GM20431 (cell line): ENCODE data around the gene ATP8A1.

Source experiments
- in situ Hi-C: fragments of 300-500 bp; cut with MseI, MboI; formaldehyde crosslinking; loops from one replicate; pipeline ENCODE4 v1.15.0; 2020; ENCODE audit warnings: low sequenced_read_pairs; ENCODE audit not compliant: unreplicated experiment

The ATP8A1 gene

GRCh38 chr4:42628740-42629139 is 28.2 kb downstream of the ATP8A1 start:
- in situ Hi-C loops = no loop called here

- in situ Hi-C loops = no loop called here
These were observed 28.8 kb downstream of the ATP8A1 start for GRCh38 chr4:42627885-42628646.

- in situ Hi-C loops = no loop called here
These were observed 30.2 kb downstream of the ATP8A1 start for GRCh38 chr4:42626629-42627146.

- in situ Hi-C loops = no loop called here
These were observed 31.6 kb downstream of the ATP8A1 start for GRCh38 chr4:42625329-42625728.

GRCh38 chr4:42624551-42624950 is 32.4 kb downstream of the ATP8A1 start:
- in situ Hi-C loops = no loop called here

GRCh38 chr4:42618023-42618422 is 38.9 kb downstream of the ATP8A1 start:
- in situ Hi-C loops = no loop called here

DNA sequence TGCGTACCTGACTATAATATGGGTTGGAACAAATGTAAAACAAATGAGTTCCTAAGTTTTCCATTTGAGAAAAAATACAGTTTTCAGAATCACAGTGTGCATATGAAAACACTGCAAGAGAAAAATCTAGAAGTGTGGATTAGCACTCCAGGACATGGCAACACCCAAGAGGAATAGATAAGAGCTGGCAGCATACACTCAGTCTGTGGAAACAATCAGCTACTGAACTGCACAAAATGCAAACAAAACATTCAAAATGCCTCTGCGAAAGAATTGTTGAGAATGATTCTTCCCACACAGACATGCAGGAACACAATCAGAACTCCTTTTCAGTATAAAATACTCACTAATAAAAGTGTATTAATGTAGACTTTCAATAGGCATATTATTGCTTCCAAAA is 39.9 kb downstream of the ATP8A1 start:
- in situ Hi-C loops = no loop called here

GRCh38 chr4:42616572-42616971 is 40.3 kb downstream of the ATP8A1 start:
- in situ Hi-C loops = no loop called here

- in situ Hi-C loops = no loop called here
These were observed 41.7 kb downstream of the ATP8A1 start for GRCh38 chr4:42615131-42615763.

GRCh38 chr4:42612898-42613297 is 44.0 kb downstream of the ATP8A1 start:
- in situ Hi-C loops = no loop called here

DNA sequence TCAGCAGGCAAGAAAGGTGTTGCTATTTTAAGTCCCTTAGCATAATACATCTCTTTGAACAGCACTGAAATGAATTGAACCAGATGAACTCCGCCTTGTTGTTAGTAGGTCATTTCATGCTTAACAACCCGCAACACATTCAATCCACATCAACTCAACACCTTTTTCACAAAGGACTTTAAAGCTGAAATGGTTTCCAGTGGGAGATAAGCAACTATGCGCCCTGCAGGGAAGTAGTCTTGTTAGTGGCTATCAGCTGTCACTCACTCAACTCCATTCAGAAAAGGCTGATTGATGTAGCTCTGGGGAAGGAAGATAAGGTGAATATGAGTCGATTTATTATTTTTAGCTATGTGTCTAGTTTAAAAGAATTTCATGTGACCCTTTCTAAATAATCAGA is 46.0 kb downstream of the ATP8A1 start:
- in situ Hi-C loops = no loop called here

DNA sequence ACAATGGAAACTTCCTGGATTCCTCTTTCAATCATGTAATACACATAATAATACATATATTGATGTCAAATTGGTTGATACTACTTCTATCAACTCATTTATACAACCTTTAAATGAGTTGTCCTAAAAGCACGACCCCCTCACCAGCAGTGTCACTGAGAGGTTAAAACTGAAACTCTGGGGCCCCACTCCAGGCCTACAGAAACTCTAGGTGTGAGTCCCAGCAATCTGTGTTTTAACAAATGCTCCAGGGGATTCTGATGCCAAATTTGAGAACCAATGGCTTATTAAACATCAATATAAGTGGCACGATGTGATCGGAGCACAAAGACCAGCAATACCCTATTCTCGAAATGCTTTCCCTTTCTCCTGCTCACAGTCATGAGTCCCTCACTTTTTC is 47.9 kb downstream of the ATP8A1 start:
- in situ Hi-C loops = no loop called here

DNA sequence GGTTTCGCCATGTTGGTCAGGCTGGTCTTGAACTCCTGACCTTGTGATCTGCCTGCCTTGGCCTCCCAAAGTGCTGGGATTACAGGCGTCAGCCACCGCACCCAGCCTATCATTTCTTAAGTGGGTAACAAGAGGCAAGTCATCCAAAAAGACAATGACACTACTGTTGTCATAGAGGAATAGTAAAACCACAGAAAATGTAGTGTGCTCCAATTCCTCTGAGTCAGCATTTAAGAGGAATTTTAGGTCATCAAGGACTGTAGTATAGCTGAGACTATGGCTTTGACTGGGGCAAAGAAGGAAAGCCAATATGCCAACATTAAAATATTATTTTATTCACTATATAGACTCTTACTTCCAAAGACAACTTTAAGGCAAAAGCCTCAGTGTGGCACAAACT is 48.4 kb downstream of the ATP8A1 start:
- in situ Hi-C loops = no loop called here

- in situ Hi-C loops = no loop called here
These were observed 49.7 kb downstream of the ATP8A1 start for GRCh38 chr4:42607011-42607726.

GRCh38 chr4:42605264-42605663 is 51.6 kb downstream of the ATP8A1 start:
- in situ Hi-C loops = no loop called here

DNA sequence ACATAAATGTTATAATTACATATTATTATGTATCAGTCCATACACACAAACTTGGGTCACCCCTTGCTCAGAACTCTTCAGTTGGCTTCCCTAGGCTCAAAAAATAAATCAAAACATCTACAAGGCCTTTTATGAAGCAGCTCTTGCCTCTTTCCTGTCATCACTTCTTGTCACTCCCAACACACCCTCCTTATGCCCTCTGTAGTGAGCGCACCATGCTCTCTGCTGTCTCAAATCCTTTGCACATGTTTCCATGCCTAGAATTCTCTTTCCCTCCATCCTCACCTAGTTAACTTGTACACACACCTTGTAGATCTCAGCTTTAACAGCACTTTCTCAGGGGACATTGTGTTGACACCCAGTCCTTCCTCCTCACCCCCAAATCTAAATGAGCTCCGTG is 53.0 kb downstream of the ATP8A1 start:
- in situ Hi-C loops = no loop called here

GRCh38 chr4:42600578-42600977 is 56.3 kb downstream of the ATP8A1 start:
- in situ Hi-C loops = no loop called here

DNA sequence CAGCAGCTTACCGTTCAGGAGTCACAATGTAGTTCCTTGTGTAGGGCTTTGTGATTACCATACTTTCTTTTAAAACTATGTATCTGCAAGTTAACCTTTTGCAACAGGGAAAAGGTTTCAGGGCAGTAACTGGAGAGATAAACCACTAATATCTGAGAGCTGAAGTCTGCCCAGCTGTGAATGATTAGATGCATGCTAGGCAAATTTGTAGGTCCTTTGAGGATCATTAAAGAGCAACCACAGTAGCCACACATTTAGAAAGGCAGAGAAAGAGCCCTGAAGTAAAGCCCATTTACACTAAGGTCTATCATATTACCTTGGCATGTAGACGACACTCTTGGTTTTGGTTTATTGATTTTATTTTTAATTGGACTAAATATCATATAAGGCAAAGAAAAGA is 60.0 kb downstream of the ATP8A1 start:
- in situ Hi-C loops = no loop called here

DNA sequence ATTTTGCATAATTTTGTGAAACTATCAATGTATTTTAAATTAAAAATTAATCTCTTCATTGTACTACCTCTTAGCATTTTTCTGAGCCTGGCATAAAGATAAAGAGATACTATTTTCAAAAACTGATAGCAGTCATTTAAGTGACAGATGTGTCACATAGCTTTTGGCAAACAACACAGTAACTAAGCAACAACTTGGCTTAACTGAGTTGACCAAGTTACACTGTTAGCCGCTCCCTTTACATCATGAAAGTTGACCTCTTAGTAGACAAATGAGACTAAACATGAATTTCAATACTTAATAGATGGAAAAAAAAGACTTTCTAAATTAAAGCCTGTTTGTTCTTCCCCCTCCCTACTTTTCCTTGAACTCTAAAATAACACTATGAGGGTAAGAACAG is 62.0 kb downstream of the ATP8A1 start:
- in situ Hi-C loops = no loop called here

DNA sequence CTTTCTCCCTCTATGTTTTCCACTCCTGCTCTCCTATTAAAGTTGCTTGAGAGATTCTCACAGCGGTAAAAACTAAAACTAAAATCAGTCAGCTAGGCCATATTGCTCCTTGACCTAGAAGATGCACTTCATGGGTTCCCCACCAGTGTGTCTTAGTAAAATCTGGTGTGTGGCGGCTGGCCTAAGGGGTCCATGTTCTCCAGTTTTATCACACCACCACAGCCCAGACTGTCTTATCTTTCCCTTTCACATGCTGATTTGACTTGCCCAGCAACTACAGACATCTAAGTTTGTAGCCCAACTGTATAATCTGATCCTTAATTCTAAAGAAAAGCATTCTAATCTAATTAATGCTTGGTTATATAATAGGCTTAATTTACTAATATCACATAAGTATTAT is 68.0 kb downstream of the ATP8A1 start:
- in situ Hi-C loops = no loop called here

GRCh38 chr4:42586775-42587174 is 70.1 kb downstream of the ATP8A1 start:
- in situ Hi-C loops = no loop called here
